ENCODE results near the gene RAE1. TPM values are rescaled to one million over a fixed set of nuclear protein-coding genes. Genes with fewer than 3 reads are reported as not detected.
A peak's percentile ranks its signal among the peaks of the same experiment; 100 is the strongest.

Gene RAE1
- total RNA-seq, 1 experiment from 2014 or later, result 34.5 TPM

DNA sequence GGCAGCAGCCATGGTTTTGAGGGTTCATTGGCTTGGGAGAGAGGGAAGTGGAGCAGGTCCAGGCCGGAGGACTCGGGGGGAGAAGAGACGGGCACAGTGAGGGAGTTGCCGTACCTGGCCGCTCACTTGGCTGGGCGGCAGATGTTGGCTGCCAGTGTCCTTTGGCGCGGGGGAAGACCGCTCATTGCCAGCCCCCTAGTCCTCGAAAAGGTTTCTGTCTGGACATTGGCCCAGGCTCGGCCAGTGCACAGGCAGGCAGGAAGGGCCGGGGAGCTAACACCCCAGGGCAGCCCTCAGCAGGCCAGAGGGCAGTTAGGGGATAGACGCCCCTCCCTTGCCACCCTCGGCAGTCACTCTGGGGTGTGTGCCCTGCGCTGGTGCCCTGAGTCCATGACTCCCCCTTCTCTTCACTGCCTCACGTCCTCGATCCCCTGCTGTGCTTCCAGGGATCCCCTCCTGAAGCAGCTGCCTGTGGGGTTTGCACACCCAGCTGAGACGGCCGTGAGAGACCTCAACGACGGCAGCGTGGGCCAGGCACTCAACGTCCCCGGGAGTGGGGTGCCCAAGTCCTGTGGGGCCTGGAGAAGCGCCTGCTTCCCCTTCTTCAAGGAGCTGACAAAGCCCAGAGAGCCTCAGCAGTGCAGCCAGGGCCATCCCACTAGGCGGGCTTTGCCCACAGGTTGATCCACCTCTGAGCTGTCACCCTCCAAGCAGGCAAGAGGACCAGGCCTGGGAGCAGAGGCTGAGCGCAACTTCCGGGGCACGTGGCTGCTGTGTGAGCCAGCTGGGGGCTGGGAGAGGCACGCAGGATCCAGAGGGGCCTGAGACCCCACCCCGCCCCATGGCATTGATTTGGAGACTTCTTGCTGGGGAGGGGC is 60.6 kb downstream of the RAE1 start:
- H3K4me3 ChIP-seq (ENCODE audit: low read depth in 2 of 2, low read length in 2 of 2), result no peak overlapping the region
- no peaks in the 10 kb centered on the region for H3K36me3 ChIP-seq (ENCODE audit: control insufficient read depth, insufficient read depth, low read length)
- TF ChIP-seq SIN3A (IDR thresholded peaks at IDR 0.05; ENCODE audit: borderline replicate concordance, insufficient read depth, low read depth, low read length) (no peak), POLR2AphosphoS5 (IDR thresholded peaks at IDR 0.05; ENCODE audit: low read depth, low read length) (no peak), TCF7L2 (IDR thresholded peaks at IDR 0.05; ENCODE audit: low read depth, low read length) (no peak), REST (IDR thresholded peaks at IDR 0.05; ENCODE audit: insufficient read depth in 1 of 2, low read depth in 2 of 2, low read length in 1 of 2) (no peak)
- TF ChIP-seq, protein P1, sequence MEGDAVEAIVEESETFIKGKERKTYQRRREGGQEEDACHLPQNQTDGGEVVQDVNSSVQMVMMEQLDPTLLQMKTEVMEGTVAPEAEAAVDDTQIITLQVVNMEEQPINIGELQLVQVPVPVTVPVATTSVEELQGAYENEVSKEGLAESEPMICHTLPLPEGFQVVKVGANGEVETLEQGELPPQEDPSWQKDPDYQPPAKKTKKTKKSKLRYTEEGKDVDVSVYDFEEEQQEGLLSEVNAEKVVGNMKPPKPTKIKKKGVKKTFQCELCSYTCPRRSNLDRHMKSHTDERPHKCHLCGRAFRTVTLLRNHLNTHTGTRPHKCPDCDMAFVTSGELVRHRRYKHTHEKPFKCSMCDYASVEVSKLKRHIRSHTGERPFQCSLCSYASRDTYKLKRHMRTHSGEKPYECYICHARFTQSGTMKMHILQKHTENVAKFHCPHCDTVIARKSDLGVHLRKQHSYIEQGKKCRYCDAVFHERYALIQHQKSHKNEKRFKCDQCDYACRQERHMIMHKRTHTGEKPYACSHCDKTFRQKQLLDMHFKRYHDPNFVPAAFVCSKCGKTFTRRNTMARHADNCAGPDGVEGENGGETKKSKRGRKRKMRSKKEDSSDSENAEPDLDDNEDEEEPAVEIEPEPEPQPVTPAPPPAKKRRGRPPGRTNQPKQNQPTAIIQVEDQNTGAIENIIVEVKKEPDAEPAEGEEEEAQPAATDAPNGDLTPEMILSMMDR (IDR thresholded peaks at IDR 0.05), result no peak
- no peaks in the 10 kb centered on the region; the same call in 1 of the 2 replicates for H3K4me1 ChIP-seq (ENCODE audit: control insufficient read depth, insufficient read depth, low read length)
- ChIA-PET CTCF (no interaction called here), POLR2A (no interaction called here)
- no peak for DNase-seq (ENCODE audit: low read depth, low spot score)
- in situ Hi-C loops (cut with HindIII; ENCODE audit: low pct_unique_long_range_greater_than_20kb, low sequenced_read_pairs), result no loop called here
- ATAC-seq, result peak; percentile 28; the same call in 1 of the 2 replicates
- H3K27me3 ChIP-seq (ENCODE audit: control insufficient read depth, insufficient read depth, low read length), result no peaks in the 10 kb centered on the region
- no peak overlapping the region for H3K27ac ChIP-seq (ENCODE audit: low read length)
- BruUV-seq (replicated peaks), result no TSS peak
- intact Hi-C loops (cut with micrococcal nuclease; ENCODE audit: unreplicated experiment), result no loop called here
- no peaks in the 10 kb centered on the region for H3K9me3 ChIP-seq (ENCODE audit: control insufficient read depth, insufficient read depth, low read depth, low read length)

DNA sequence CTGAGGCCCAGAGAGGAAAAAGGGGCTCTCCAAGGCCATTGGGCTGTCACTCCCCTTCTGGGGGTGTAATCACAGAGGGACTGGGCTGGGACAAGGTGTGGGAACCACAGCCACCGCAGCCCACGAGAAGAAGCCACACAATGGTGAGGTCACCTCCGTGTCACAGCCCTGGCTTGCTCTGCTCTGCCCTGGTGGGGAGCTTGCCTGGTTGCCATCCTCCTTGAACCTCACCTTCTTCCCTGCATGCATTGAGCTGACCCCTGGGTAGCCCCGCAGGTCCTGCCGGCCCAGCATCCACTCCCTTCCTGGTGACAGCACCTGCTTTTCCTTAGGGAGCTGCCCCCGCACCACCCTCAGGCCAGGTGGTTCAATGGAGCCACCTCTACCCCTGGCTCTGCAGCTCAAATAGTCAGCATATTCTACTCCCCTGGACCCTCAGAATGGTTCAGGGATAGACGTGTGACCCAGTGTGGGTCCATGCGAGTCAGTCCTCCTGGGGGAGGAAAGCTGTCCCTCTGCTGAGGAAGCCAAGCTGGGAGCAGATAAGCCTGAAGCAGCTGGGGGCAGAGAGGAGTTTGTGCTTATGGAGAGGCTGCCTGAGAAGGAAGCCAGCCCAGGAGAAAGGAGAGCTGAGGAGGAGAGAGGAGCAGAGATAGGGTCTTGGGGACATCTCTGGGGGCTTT is 61.4 kb downstream of the RAE1 start:
- Histone ChIP-seq H3K27ac (ENCODE audit: low read length) (no peak overlapping the region), H3K9me3 (ENCODE audit: control insufficient read depth, insufficient read depth, low read depth, low read length) (no peaks in the 10 kb centered on the region), H3K4me3 (ENCODE audit: low read depth in 2 of 2, low read length in 2 of 2) (no peak overlapping the region), H3K4me1 (ENCODE audit: control insufficient read depth, insufficient read depth, low read length) (no peaks in the 10 kb centered on the region; the same call in 1 of the 2 replicates), H3K36me3 (ENCODE audit: control insufficient read depth, insufficient read depth, low read length) (no peaks in the 10 kb centered on the region), H3K27me3 (ENCODE audit: control insufficient read depth, insufficient read depth, low read length) (no peaks in the 10 kb centered on the region)
- ChIA-PET POLR2A (interaction anchor here (0.6 kb wide), 1 partner anchor 106 kb away, joined by 4 read pairs; no protein-coding TSS in a partner anchor), CTCF (no interaction called here)
- no TSS peak for BruUV-seq (replicated peaks)
- DNase-seq (ENCODE audit: low read depth, low spot score) (no peak), ATAC-seq (no peak)
- in situ Hi-C loops (cut with HindIII; ENCODE audit: low pct_unique_long_range_greater_than_20kb, low sequenced_read_pairs), result no loop called here
- no peak for TF ChIP-seq TCF7L2 (IDR thresholded peaks at IDR 0.05; ENCODE audit: low read depth, low read length)
- no peak for TF ChIP-seq SIN3A (IDR thresholded peaks at IDR 0.05; ENCODE audit: borderline replicate concordance, insufficient read depth, low read depth, low read length)
- TF ChIP-seq, protein P1 (IDR thresholded peaks at IDR 0.05), result no peak
- intact Hi-C loops (cut with micrococcal nuclease; ENCODE audit: unreplicated experiment), result no loop called here
